Breast epithelium (tissue), 4 donors: ENCODE results near the gene DFFB. TPM values are rescaled to one million over a fixed set of nuclear protein-coding genes. Genes with fewer than 3 reads are reported as not detected.

Experiments
- DNase-seq, 2 donors: peaks; one replicate each; pipeline ENCODE4 v3.0.0-alpha.2; 2019; ENCODE audit warnings: low spot score in 2 of 2
- H3K27ac ChIP-seq, 2 donors: fragments of 200-600 bp; sonication (generic) in 1 of 2; one replicate each; pipeline ENCODE4 v1.5.1; 2016 to 2019; ENCODE audit warnings: mild to moderate bottlenecking in 1 of 2
- H3K27me3 ChIP-seq, 2 donors: fragments of 200-600 bp; sonication (generic) in 1 of 2; one replicate each; pipeline versions ENCODE4 v1.5.1 to v1.6.0; 2017 to 2019; ENCODE audit warnings: control low read depth in 1 of 2, mild to moderate bottlenecking in 1 of 2
- H3K36me3 ChIP-seq: fragments of 200-600 bp; one replicate; pipeline ENCODE4 v1.5.1; 2019
- H3K4me1 ChIP-seq, 2 donors: fragments of 200-600 bp; sonication (generic); one replicate each; pipeline ENCODE4 v1.5.1; 2016 to 2019; ENCODE audit warnings: control low read depth in 1 of 2
- H3K4me3 ChIP-seq, 3 donors: fragments of 200-600 bp; sonication (generic); 1 replicate in 2 of 3; 2 replicates in 1 of 3; pipeline ENCODE4 v1.5.1; 2016 to 2019; ENCODE audit warnings: mild to moderate bottlenecking in 3 of 3, moderate library complexity in 2 of 3
- H3K9me3 ChIP-seq, 2 donors: fragments of 200-600 bp; sonication (generic) in 1 of 2; one replicate each; pipeline ENCODE4 v1.5.1; 2016 to 2019; ENCODE audit warnings: control low read depth in 1 of 2
- POLR2A ChIP-seq: fragments of 450-650 bp; IDR thresholded peaks from one replicate; pipeline ENCODE4 v1.6.1; 2016; ENCODE audit warnings: antibody characterized with exemption, mild to moderate bottlenecking, moderate library complexity
- POLR2AphosphoS5 ChIP-seq, 3 donors: sonication (generic); formaldehyde crosslinking; IDR thresholded peaks; one replicate each; pipeline ENCODE4 v1.6.1; 2017; ENCODE audit warnings: antibody characterized with exemption in 3 of 3
- intact Hi-C: fragments of 100-400 bp; cut with DNase I; formaldehyde crosslinking; loops from one replicate; pipeline ENCODE4 v1.15.1; 2023; ENCODE audit warnings: low total_unique reads
- total RNA-seq, 3 donors: library from RNA; depleted of rRNA; stranded (reverse); fragments of >200 nt; gene quantifications; one replicate each; pipeline ENCODE4 v1.1.0, GENCODE V29; 2016
- TF ChIP-seq, protein P1 (sequence below), 3 donors: fragments of 450-650 bp; IDR thresholded peaks; one replicate each; pipeline ENCODE4 v1.5.1; 2016 to 2017; ENCODE audit warnings: antibody characterized with exemption in 3 of 3, mild to moderate bottlenecking in 3 of 3, moderate library complexity in 3 of 3

The DFFB gene
- total RNA-seq, 3 donors from 2014 or later = 9.1 to 14.4 (median 11.3) TPM

DNA sequence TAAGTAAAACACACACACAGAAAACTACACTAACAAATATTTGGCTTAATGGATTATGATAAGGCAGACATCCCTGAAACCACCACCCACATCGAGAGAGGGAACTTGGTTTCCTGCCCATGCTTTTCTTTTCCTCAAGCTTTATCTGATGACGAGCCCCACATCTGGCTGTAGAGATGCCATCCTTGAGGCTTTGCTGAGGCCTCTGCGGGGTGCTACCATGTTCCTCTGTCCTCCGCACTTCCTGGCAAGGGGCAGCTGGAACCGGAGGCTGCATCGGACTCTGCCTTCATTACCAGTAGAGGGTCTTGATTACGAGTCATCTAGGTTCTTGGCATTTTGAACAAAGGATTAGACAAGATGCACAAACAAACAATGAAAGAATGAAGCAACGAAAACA lies 64.5 kb downstream of the DFFB start:
- intact Hi-C loops = no loop called here
- no peaks in the 10 kb centered on the region for H3K9me3 ChIP-seq
- H3K27me3 ChIP-seq = peaks cover 0 to 50% of the 10 kb centered on the region in 2 donors
- no peaks in the 10 kb centered on the region for H3K4me1 ChIP-seq
- DNase-seq = no peak
- TF ChIP-seq, protein P1, sequence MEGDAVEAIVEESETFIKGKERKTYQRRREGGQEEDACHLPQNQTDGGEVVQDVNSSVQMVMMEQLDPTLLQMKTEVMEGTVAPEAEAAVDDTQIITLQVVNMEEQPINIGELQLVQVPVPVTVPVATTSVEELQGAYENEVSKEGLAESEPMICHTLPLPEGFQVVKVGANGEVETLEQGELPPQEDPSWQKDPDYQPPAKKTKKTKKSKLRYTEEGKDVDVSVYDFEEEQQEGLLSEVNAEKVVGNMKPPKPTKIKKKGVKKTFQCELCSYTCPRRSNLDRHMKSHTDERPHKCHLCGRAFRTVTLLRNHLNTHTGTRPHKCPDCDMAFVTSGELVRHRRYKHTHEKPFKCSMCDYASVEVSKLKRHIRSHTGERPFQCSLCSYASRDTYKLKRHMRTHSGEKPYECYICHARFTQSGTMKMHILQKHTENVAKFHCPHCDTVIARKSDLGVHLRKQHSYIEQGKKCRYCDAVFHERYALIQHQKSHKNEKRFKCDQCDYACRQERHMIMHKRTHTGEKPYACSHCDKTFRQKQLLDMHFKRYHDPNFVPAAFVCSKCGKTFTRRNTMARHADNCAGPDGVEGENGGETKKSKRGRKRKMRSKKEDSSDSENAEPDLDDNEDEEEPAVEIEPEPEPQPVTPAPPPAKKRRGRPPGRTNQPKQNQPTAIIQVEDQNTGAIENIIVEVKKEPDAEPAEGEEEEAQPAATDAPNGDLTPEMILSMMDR (IDR thresholded peaks at IDR 0.05) = no peak
- TF ChIP-seq POLR2A = no peak
- TF ChIP-seq POLR2AphosphoS5 (IDR thresholded peaks at IDR 0.05) = no peak
- H3K27ac ChIP-seq = no peak overlapping the region
- no peaks in the 10 kb centered on the region for H3K36me3 ChIP-seq
- H3K4me3 ChIP-seq = no peak overlapping the region

GRCh38 chr1:3922201-3922725 lies 65.0 kb downstream of the DFFB start:
- H3K4me3 ChIP-seq = no peak overlapping the region
- intact Hi-C loops = no loop called here
- no peak overlapping the region for H3K27ac ChIP-seq

GRCh38 chr1:3922851-3923250 lies 65.6 kb downstream of the DFFB start:
- intact Hi-C loops = no loop called here
- Histone ChIP-seq H3K36me3 (no peaks in the 10 kb centered on the region), H3K9me3 (no peaks in the 10 kb centered on the region), H3K4me1 (no peaks in the 10 kb centered on the region), H3K27me3 (peaks cover 0 to 47% of the 10 kb centered on the region in 2 donors), H3K27ac (no peak overlapping the region), H3K4me3 (no peak overlapping the region)
- TF ChIP-seq, protein P1 (IDR thresholded peaks at IDR 0.05) = no peak
- TF ChIP-seq POLR2A (no peak), POLR2AphosphoS5 (IDR thresholded peaks at IDR 0.05) (no peak)
- no peak for DNase-seq

More at GRCh38 chr1:3922201-3922725, 65.0 kb downstream of the DFFB start:
- Histone ChIP-seq H3K9me3 (no peaks in the 10 kb centered on the region), H3K36me3 (no peaks in the 10 kb centered on the region), H3K27me3 (peaks cover 0 to 50% of the 10 kb centered on the region in 2 donors), H3K4me1 (no peaks in the 10 kb centered on the region)
- DNase-seq = no peak
- TF ChIP-seq, protein P1 (IDR thresholded peaks at IDR 0.05) = no peak
- TF ChIP-seq POLR2A (no peak), POLR2AphosphoS5 (IDR thresholded peaks at IDR 0.05) (no peak)

DNA sequence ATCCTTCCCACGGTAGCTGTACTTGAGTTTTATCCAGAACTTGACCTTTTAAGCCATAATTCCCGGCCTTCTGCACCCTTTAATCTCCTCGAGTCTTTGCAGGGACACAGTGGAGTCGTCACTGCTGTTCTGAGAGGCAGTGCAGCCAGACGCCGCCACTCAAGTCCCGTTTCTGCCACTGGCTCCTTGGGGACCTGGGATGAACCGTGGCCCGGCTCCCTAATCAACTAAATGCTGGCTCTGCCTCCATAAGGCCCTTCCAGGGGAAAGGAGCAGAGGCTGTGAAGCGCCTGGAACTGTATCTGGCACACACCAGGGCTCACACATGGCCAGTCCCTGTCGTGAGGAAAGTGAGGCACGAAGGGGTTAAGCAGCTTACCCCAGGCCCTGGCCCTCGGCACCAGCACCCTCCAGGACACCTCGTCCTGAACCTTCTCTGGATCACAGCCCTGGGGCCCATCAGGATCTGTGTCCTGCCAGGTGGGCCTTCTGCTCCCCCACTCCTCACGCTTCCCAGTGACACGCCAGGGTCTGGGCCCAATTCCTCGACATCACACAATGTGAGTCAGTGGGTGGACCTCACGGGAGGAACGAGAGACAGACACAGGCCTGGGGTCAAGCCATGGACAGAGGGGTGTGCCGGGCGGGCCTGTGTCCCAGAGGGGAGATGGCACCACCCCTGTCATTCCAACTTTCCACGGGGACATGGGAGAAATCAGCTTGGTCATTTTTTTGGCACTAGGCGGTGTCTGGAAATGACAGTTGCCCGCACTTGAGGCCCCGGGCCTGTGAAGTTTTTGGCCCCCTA lies 66.3 kb downstream of the DFFB start:
- Histone ChIP-seq H3K27me3 (peaks cover 0 to 44% of the 10 kb centered on the region in 2 donors), H3K9me3 (no peaks in the 10 kb centered on the region), H3K4me3 (no peak overlapping the region), H3K27ac (no peak overlapping the region), H3K4me1 (no peaks in the 10 kb centered on the region), H3K36me3 (no peaks in the 10 kb centered on the region)
- DNase-seq = no peak
- no peak for TF ChIP-seq POLR2A
- TF ChIP-seq POLR2AphosphoS5 (IDR thresholded peaks at IDR 0.05) = no peak
- TF ChIP-seq, protein P1 (IDR thresholded peaks at IDR 0.05) = no peak
- intact Hi-C loops = no loop called here

- DNase-seq = no peak
- H3K27me3 ChIP-seq = peaks cover 0 to 36% of the 10 kb centered on the region in 2 donors
- H3K9me3 ChIP-seq = no peaks in the 10 kb centered on the region
Observed at GRCh38 chr1:3924186-3924824, 67.0 kb downstream of the DFFB start.

More at GRCh38 chr1:3924186-3924824, 67.0 kb downstream of the DFFB start:
- intact Hi-C loops = no loop called here
- no peak for TF ChIP-seq POLR2A
- TF ChIP-seq, protein P1 (IDR thresholded peaks at IDR 0.05) = no peak
- TF ChIP-seq POLR2AphosphoS5 (IDR thresholded peaks at IDR 0.05) = no peak
- H3K4me1 ChIP-seq = no peaks in the 10 kb centered on the region
- H3K27ac ChIP-seq = no peak overlapping the region
- H3K36me3 ChIP-seq = no peaks in the 10 kb centered on the region
- no peak overlapping the region for H3K4me3 ChIP-seq
